ENCODE measurements around the gene PPM1F.

GRCh38 chr22:21994881-21995444, 42.3 kb upstream of the PPM1F start:
- TF ChIP-seq EZH2 (IDR thresholded peaks at IDR 0.05) (no peak), POLR2AphosphoS5 (IDR thresholded peaks at IDR 0.05; ENCODE audit: borderline replicate concordance, low read depth, low read length) (no peak)

Data from SK-N-MC (cell line).